HEK293 (cell line): ENCODE data around the gene MAP3K6.

Experiments used
- CTCF ChIA-PET: fragments of 350-600 bp; formaldehyde crosslinking; extraction: SDS; loops from one replicate; lab custom pipeline; 2021; ENCODE audit warnings: antibody characterized with exemption; lab: Yijun Ruan, JAX
- POLR2A ChIA-PET: fragments of 300-600 bp; formaldehyde crosslinking; extraction: SDS; loops from one replicate; lab custom pipeline; 2020; ENCODE audit warnings: antibody characterized with exemption, inconsistent platforms; lab: Yijun Ruan, JAX
- H3K27ac ChIP-seq: fragments of 200-500 bp; sonication (Bioruptor generic); 2 replicates; pipeline ENCODE4 v1.5.1; 2014; ENCODE audit warnings: low read depth, low read length, control low read depth, inconsistent platforms; ENCODE audit errors: extremely low read depth
- H3K36me3 ChIP-seq, 2 experiments: fragments of 200-500 bp in 1 of 2; sonication (Bioruptor generic) in 1 of 2; 1 replicate in 1 of 2; 2 replicates in 1 of 2; pipeline ENCODE4 v1.5.1; 2014 to 2017; ENCODE audit warnings: inconsistent platforms in 2 of 2, low read length in 2 of 2; ENCODE audit not compliant: control insufficient read depth in 2 of 2, insufficient read depth in 1 of 2
- H3K4me1 ChIP-seq: fragments of 200-500 bp; sonication (Bioruptor generic); 2 replicates; pipeline ENCODE4 v1.5.1; 2014; ENCODE audit warnings: mild to moderate bottlenecking, low read length, inconsistent platforms; ENCODE audit not compliant: control insufficient read depth, insufficient read depth
- H3K4me3 ChIP-seq: 2 replicates; pipeline ENCODE4 v1.5.1; 2011; ENCODE audit warnings: low read depth, mild to moderate bottlenecking, control low read depth, low read length, moderate library complexity
- H3K9me3 ChIP-seq: fragments of 200-500 bp; sonication (Bioruptor generic); 2 replicates; pipeline ENCODE4 v1.5.1; 2014; ENCODE audit warnings: low read depth, low read length, inconsistent platforms; ENCODE audit not compliant: control insufficient read depth, insufficient read depth
- EGR2 ChIP-seq: fragments of 450-650 bp; formaldehyde crosslinking; IDR thresholded peaks from 2 replicates; pipeline ENCODE4 v1.5.1; 2016; ENCODE audit warnings: low read depth, missing biosample characterization, missing genetic modification characterization
- SALL2 ChIP-seq: fragments of 450-650 bp; formaldehyde crosslinking; IDR thresholded peaks from 2 replicates; pipeline ENCODE4 v1.5.0; 2017; ENCODE audit warnings: missing biosample characterization, mild to moderate bottlenecking, missing genetic modification characterization, borderline replicate concordance
- ZBTB7A ChIP-seq: fragments of 450-650 bp; formaldehyde crosslinking; IDR thresholded peaks from 2 replicates; pipeline ENCODE4 v1.5.1; 2016; ENCODE audit warnings: low read depth, missing biosample characterization, missing genetic modification characterization
- ZFP3 ChIP-seq: fragments of 450-650 bp; formaldehyde crosslinking; IDR thresholded peaks from 2 replicates; pipeline ENCODE4 v1.5.1; 2016; ENCODE audit warnings: low read depth, missing biosample characterization, missing genetic modification characterization
- ZNF114 ChIP-seq: fragments of 450-650 bp; formaldehyde crosslinking; IDR thresholded peaks from 2 replicates; pipeline ENCODE4 v1.5.0; 2017; ENCODE audit warnings: missing biosample characterization, missing genetic modification characterization
- ZNF138 ChIP-seq: fragments of 450-650 bp; formaldehyde crosslinking; IDR thresholded peaks from 2 replicates; pipeline ENCODE4 v1.5.1; 2016; ENCODE audit warnings: missing biosample characterization, missing genetic modification characterization, borderline replicate concordance
- ZNF521 ChIP-seq: fragments of 450-650 bp; formaldehyde crosslinking; IDR thresholded peaks from 2 replicates; pipeline ENCODE4 v1.5.1; 2017; ENCODE audit warnings: missing biosample characterization, mild to moderate bottlenecking, missing genetic modification characterization
- ZNF560 ChIP-seq: fragments of 450-650 bp; formaldehyde crosslinking; IDR thresholded peaks from 2 replicates; pipeline ENCODE4 v1.5.1; 2017; ENCODE audit warnings: missing biosample characterization, missing genetic modification characterization, borderline replicate concordance
- ZNF585B ChIP-seq: fragments of 450-650 bp; formaldehyde crosslinking; IDR thresholded peaks from 2 replicates; pipeline ENCODE4 v1.5.1; 2016; ENCODE audit warnings: missing biosample characterization, missing genetic modification characterization
- ZNF837 ChIP-seq: fragments of 450-650 bp; formaldehyde crosslinking; IDR thresholded peaks from 2 replicates; pipeline ENCODE4 v1.5.1; 2016; ENCODE audit warnings: missing biosample characterization, missing genetic modification characterization
- TF ChIP-seq, protein P1 (sequence below): fragments of 450-650 bp; formaldehyde crosslinking; IDR thresholded peaks from 2 replicates; pipeline ENCODE4 v1.5.1; 2016; ENCODE audit warnings: missing biosample characterization, missing genetic modification characterization
- TF ChIP-seq, protein P2 (sequence below): fragments of 450-650 bp; formaldehyde crosslinking; IDR thresholded peaks from 2 replicates; pipeline ENCODE4; 2016; ENCODE audit warnings: missing biosample characterization, missing genetic modification characterization
- TF ChIP-seq, protein P3 (sequence below): fragments of 450-650 bp; formaldehyde crosslinking; IDR thresholded peaks from 2 replicates; pipeline ENCODE4 v1.5.1; 2017; ENCODE audit warnings: missing biosample characterization, missing genetic modification characterization
- TF ChIP-seq, protein P4 (sequence below): fragments of 450-650 bp; formaldehyde crosslinking; IDR thresholded peaks from 2 replicates; pipeline ENCODE4 v1.5.1; 2016; ENCODE audit warnings: missing biosample characterization, missing genetic modification characterization
- TF ChIP-seq, protein P5 (sequence below): fragments of 450-650 bp; formaldehyde crosslinking; IDR thresholded peaks from 2 replicates; pipeline ENCODE4 v1.5.1; 2016; ENCODE audit warnings: missing biosample characterization, missing genetic modification characterization
- TF ChIP-seq, protein P6 (sequence below): sonication (generic); formaldehyde crosslinking; IDR thresholded peaks from 2 replicates; pipeline ENCODE4 v1.8.1; 2022; ENCODE audit warnings: mild to moderate bottlenecking, moderate library complexity, missing genetic modification reagents

Gene MAP3K6

DNA sequence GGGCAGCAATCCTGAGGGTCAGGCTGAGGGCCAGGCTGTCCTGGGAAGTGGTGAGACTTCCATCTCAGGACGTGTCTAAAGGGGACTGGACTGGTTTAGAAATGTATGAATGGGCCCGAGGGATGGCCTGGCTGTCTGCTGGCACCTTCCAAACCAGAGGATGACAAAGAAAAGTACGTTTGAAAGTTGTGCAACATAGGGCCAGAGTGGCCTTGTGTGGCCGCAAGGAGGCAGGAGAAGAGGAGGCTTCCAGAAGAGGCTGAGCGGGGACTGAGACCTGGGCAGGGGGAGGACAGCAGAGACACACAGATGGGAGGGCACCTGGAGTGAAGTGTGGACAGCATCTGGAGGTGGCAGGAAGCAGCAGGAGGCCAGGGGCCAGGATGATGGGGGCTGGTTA, 27.5 kb downstream of the MAP3K6 start (continued):
- TF ChIP-seq, protein P1, sequence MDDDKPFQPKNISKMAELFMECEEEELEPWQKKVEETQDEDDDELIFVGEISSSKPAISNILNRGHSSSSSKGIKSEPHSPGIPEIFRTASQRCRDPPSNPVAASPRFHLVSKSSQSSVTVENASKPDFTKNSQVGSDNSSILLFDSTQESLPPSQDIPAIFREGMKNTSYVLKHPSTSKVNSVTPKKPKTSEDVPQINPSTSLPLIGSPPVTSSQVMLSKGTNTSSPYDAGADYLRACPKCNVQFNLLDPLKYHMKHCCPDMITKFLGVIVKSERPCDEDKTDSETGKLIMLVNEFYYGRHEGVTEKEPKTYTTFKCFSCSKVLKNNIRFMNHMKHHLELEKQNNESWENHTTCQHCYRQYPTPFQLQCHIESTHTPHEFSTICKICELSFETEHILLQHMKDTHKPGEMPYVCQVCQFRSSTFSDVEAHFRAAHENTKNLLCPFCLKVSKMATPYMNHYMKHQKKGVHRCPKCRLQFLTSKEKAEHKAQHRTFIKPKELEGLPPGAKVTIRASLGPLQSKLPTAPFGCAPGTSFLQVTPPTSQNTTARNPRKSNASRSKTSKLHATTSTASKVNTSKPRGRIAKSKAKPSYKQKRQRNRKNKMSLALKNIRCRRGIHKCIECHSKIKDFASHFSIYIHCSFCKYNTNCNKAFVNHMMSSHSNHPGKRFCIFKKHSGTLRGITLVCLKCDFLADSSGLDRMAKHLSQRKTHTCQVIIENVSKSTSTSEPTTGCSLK (tag by site-specific recombination), result no peak

DNA sequence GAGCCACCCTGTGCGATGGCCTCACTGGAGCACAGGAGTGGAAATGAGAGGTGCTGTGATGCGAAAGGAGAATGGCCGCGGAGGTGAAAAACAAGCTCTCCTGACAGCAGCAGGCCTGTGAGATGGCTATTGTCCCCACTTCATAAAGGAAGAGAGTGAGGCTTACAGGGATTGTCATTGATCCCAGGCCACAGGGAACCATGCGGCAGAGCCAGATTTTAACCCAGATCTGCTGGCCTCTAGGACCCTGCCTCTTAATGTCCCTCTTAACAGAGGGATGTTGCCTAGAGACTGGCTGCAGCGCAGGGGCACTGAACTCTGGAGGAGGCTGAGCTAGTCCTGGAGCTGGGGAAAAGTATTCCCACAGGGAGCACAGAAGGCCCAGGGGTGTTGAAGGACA, 28.0 kb downstream of the MAP3K6 start:
- Histone ChIP-seq H3K9me3 (no peaks in the 10 kb centered on the region), H3K4me1 (peaks cover 3% of the 10 kb centered on the region; the same call in 1 of the 2 replicates), H3K4me3 (no peak overlapping the region), H3K27ac (no peak overlapping the region), H3K36me3 (peaks cover 6 to 36% of the 10 kb centered on the region in 2 experiments; a peak in 1 of 3 replicates)
- CTCF ChIA-PET, result interaction anchor here (0.7 to 4.6 kb wide), 5 partner anchors 19 to 62 kb away, joined by 3 to 27 read pairs (median 4); no protein-coding TSS in a partner anchor
- POLR2A ChIA-PET, result interaction anchor here (1.6 to 2.7 kb wide), 2 partner anchors 11 to 28 kb away, joined by 5 to 7 read pairs; partner anchors contain the start of gene MAP3K6
- TF ChIP-seq, protein P2, sequence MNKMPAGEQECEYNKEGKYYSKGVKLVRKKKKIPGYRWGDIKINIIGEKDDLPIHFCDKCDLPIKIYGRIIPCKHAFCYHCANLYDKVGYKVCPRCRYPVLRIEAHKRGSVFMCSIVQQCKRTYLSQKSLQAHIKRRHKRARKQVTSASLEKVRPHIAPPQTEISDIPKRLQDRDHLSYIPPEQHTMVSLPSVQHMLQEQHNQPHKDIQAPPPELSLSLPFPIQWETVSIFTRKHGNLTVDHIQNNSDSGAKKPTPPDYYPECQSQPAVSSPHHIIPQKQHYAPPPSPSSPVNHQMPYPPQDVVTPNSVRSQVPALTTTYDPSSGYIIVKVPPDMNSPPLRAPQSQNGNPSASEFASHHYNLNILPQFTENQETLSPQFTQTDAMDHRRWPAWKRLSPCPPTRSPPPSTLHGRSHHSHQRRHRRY (tag by site-specific recombination), result no peak
- TF ChIP-seq ZFP3, result no peak
- no peak for TF ChIP-seq ZNF560 (tag by site-specific recombination)
- TF ChIP-seq ZNF114, result no peak
- TF ChIP-seq, protein P3, sequence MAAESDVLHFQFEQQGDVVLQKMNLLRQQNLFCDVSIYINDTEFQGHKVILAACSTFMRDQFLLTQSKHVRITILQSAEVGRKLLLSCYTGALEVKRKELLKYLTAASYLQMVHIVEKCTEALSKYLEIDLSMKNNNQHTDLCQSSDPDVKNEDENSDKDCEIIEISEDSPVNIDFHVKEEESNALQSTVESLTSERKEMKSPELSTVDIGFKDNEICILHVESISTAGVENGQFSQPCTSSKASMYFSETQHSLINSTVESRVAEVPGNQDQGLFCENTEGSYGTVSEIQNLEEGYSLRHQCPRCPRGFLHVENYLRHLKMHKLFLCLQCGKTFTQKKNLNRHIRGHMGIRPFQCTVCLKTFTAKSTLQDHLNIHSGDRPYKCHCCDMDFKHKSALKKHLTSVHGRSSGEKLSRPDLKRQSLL, result no peak
- no peak for TF ChIP-seq EGR2 (tag by site-specific recombination)
- no peak for TF ChIP-seq ZBTB7A (tag by site-specific recombination)
- no peak for TF ChIP-seq ZNF138 (tag by site-specific recombination)
- no peak for TF ChIP-seq ZNF837 (tag by site-specific recombination)
- no peak for TF ChIP-seq ZNF521 (tag by site-specific recombination)
- TF ChIP-seq ZNF585B (tag by site-specific recombination), result no peak
- TF ChIP-seq, protein P4, sequence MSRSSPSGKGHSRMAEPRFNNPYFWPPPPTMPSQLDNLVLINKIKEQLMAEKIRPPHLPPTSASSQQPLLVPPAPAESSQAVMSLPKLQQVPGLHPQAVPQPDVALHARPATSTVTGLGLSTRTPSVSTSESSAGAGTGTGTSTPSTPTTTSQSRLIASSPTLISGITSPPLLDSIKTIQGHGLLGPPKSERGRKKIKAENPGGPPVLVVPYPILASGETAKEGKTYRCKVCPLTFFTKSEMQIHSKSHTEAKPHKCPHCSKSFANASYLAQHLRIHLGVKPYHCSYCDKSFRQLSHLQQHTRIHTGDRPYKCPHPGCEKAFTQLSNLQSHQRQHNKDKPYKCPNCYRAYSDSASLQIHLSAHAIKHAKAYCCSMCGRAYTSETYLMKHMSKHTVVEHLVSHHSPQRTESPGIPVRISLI (tag by site-specific recombination), result no peak
- TF ChIP-seq, protein P5, sequence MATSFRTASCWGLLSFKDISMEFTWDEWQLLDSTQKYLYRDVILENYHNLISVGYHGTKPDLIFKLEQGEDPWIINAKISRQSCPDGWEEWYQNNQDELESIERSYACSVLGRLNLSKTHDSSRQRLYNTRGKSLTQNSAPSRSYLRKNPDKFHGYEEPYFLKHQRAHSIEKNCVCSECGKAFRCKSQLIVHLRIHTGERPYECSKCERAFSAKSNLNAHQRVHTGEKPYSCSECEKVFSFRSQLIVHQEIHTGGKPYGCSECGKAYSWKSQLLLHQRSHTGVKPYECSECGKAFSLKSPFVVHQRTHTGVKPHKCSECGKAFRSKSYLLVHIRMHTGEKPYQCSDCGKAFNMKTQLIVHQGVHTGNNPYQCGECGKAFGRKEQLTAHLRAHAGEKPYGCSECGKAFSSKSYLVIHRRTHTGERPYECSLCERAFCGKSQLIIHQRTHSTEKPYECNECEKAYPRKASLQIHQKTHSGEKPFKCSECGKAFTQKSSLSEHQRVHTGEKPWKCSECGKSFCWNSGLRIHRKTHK (tag by site-specific recombination), result no peak
- TF ChIP-seq SALL2 (tag by site-specific recombination), result no peak
- TF ChIP-seq, protein P6, sequence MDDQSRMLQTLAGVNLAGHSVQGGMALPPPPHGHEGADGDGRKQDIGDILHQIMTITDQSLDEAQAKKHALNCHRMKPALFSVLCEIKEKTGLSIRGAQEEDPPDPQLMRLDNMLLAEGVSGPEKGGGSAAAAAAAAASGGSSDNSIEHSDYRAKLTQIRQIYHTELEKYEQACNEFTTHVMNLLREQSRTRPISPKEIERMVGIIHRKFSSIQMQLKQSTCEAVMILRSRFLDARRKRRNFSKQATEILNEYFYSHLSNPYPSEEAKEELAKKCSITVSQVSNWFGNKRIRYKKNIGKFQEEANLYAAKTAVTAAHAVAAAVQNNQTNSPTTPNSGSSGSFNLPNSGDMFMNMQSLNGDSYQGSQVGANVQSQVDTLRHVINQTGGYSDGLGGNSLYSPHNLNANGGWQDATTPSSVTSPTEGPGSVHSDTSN (CRISPR knock-in tag), result no peak
